ENCODE measurements around the gene SLC25A22. TPM values are rescaled to one million over a fixed set of nuclear protein-coding genes. Genes with fewer than 3 reads are reported as not detected.

Gene SLC25A22
- total and polyA plus RNA-seq, 9 of the 15 experiments (the other 6 are each of a cell fraction or from before 2014, with no cell fraction given), result 0.41 to 55.4 (median 11.4) TPM

GRCh38 chr11:746289-747157 lies 51.6 kb downstream of the SLC25A22 start:
- ATAC-seq (peak; percentile 32), FAIRE-seq (peak; percentile 15), DNase-seq (ENCODE audit: extremely low read depth in 1 of 4, low spot score in 3 of 4) (peak in 1 of 4 experiments; percentile 53)
- POLR2A ChIA-PET, result interaction anchor here (0.6 to 7.4 kb wide), 14 partner anchors 9 to 524 kb away, joined by 3 to 88 read pairs (median 4); no protein-coding TSS in a partner anchor
- Histone ChIP-seq H3K4me2 (ENCODE audit: insufficient read depth, low read length) (peak overlapping the region; percentile 94), H3K27ac (ENCODE audit: extremely low read depth, low read depth, low read length) (peak overlapping the region; percentile 99; the same call in 2 of the 3 replicates), H3K9me1 (ENCODE audit: control insufficient read depth, insufficient read depth, low read length) (peaks cover 3% of the 10 kb centered on the region), H3K4me1 (replicated peaks in 1 of 2; ENCODE audit: control insufficient read depth in 2 of 2, insufficient read depth in 2 of 2, low read length in 2 of 2) (peaks cover 29 to 54% of the 10 kb centered on the region in 2 experiments), H3K9ac (ENCODE audit: insufficient read depth in 1 of 2, low read depth in 2 of 2, low read length in 2 of 2) (peak overlapping the region; percentile 92 to 100; a peak in 3 of 4 replicates), H3K36me3 (ENCODE audit: control insufficient read depth, insufficient read depth, low read length) (peaks cover 28% of the 10 kb centered on the region), H3K79me2 (ENCODE audit: control insufficient read depth, insufficient read depth, low read length) (peaks cover 43% of the 10 kb centered on the region), H3K9me3 (replicated peaks; ENCODE audit: control insufficient read depth, insufficient read depth, low read depth, low read length) (no peaks in the 10 kb centered on the region), H3K4me3 (peak overlapping the region; percentile 100), H4K20me1 (replicated peaks; ENCODE audit: control insufficient read depth, insufficient read depth, low read length) (peaks cover 17% of the 10 kb centered on the region; the same call in 1 of the 2 replicates), H2AFZ (ENCODE audit: low read depth, low read length) (peak overlapping the region; percentile 82), H3K27me3 (ENCODE audit: control insufficient read depth in 2 of 2, insufficient read depth in 2 of 2, low read length in 2 of 2) (no peaks in the 10 kb centered on the region)
- intact Hi-C loops (cut with micrococcal nuclease), result no loop called here
- CTCF ChIA-PET (ENCODE audit: low intra/inter-chr PET ratio), result interaction anchor here (1.8 kb wide), 1 partner anchor 19 kb away, joined by 3 read pairs; no protein-coding TSS in a partner anchor
- WGBS (ENCODE audit: insufficient coverage, low coverage, missing lambda C conversion rate), result 25% methylated on average over 39 of the region's 46 CpGs
- TSS peak; percentile 78 for BruUV-seq (replicated peaks)
- in situ Hi-C loops (cut with MboI), result no loop called here
- TF ChIP-seq NR2C2 (CRISPR knock-in tag; IDR thresholded peaks at IDR 0.05), result no peak
- TF ChIP-seq NR2C2 (tag; IDR thresholded peaks at IDR 0.05), result no peak; the same call in 1 of the 2 replicates
- TF ChIP-seq ZKSCAN3 (CRISPR knock-in tag; IDR thresholded peaks at IDR 0.05), result no peak
- peak; percentile 96 for TF ChIP-seq ZNF316 (IDR thresholded peaks at IDR 0.05)
- no peak for TF ChIP-seq PHF8 (IDR thresholded peaks at IDR 0.05; ENCODE audit: borderline replicate concordance, low read length)
- 0 out of 2 replicates have a peak, but pooled peaks have one; percentile 17 for TF ChIP-seq RBM14 (IDR thresholded peaks at IDR 0.05; ENCODE audit: borderline replicate concordance, insufficient read depth, low read depth, low read length)
- no peak for TF ChIP-seq TRIM24 (IDR thresholded peaks at IDR 0.05)
- TF ChIP-seq, protein P1, sequence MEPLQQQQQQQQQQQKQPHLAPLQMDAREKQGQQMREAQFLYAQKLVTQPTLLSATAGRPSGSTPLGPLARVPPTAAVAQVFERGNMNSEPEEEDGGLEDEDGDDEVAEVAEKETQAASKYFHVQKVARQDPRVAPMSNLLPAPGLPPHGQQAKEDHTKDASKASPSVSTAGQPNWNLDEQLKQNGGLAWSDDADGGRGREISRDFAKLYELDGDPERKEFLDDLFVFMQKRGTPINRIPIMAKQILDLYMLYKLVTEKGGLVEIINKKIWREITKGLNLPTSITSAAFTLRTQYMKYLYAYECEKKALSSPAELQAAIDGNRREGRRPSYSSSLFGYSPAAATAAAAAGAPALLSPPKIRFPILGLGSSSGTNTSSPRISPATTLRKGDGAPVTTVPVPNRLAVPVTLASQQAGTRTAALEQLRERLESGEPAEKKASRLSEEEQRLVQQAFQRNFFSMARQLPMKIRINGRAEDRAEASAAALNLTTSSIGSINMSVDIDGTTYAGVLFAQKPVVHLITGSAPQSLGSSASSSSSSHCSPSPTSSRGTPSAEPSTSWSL (CRISPR knock-in tag; IDR thresholded peaks at IDR 0.05; ENCODE audit: borderline replicate concordance), result no peak
- TF ChIP-seq TGIF2 (CRISPR knock-in tag; IDR thresholded peaks at IDR 0.05), result 0 out of 2 replicates have a peak, but pooled peaks have one; percentile 38
- TF ChIP-seq TARDBP (IDR thresholded peaks at IDR 0.05), result no peak
- TF ChIP-seq GABPB1 (CRISPR knock-in tag; IDR thresholded peaks at IDR 0.05), result peak; percentile 59; the same call in 1 of the 2 replicates
- TF ChIP-seq SMAD4 (CRISPR knock-in tag; conservative IDR thresholded peaks at IDR 0.05), result no peak
- no peak for TF ChIP-seq SAP30 (IDR thresholded peaks at IDR 0.05; ENCODE audit: borderline replicate concordance, insufficient read depth, low read depth, low read length, poor library complexity, severe bottlenecking)
- no peak for TF ChIP-seq ETV5 (CRISPR knock-in tag; IDR thresholded peaks at IDR 0.05; ENCODE audit: low read depth)
- TF ChIP-seq TFAM (CRISPR knock-in tag; conservative IDR thresholded peaks at IDR 0.05), result no peak
- TF ChIP-seq ZC3H4 (CRISPR knock-in tag; IDR thresholded peaks at IDR 0.05; ENCODE audit: borderline replicate concordance), result 0 out of 2 replicates have a peak, but pooled peaks have one; percentile 38
- 0 out of 2 replicates have a peak, but pooled peaks have one; percentile 59 for TF ChIP-seq RBM34 (IDR thresholded peaks at IDR 0.05; ENCODE audit: borderline replicate concordance, insufficient read depth, low read length)
- 0 out of 2 replicates have a peak, but pooled peaks have one; percentile 32 for TF ChIP-seq KDM2B (CRISPR knock-in tag; IDR thresholded peaks at IDR 0.05)
- TF ChIP-seq MTF1 (CRISPR knock-in tag; IDR thresholded peaks at IDR 0.05; ENCODE audit: borderline replicate concordance), result no peak
- no peak for TF ChIP-seq NCOA4 (IDR thresholded peaks at IDR 0.05; ENCODE audit: partially characterized antibody)
- TF ChIP-seq PHF21A (IDR thresholded peaks at IDR 0.05; ENCODE audit: borderline replicate concordance, low read depth), result no peak
- no peak for TF ChIP-seq SNIP1 (IDR thresholded peaks at IDR 0.05; ENCODE audit: low read depth)

Data from K562 (cell line).